NCI-H345 treated with DMSO at 0.1 percent for 48 hours (cell line): ENCODE results near the gene PNMA1.

Source experiments
- DNase-seq: peaks from one replicate; lab custom pipeline; 2025; ENCODE audit not compliant: unreplicated experiment; lab: John Stamatoyannopoulos, UW

Gene PNMA1

DNA sequence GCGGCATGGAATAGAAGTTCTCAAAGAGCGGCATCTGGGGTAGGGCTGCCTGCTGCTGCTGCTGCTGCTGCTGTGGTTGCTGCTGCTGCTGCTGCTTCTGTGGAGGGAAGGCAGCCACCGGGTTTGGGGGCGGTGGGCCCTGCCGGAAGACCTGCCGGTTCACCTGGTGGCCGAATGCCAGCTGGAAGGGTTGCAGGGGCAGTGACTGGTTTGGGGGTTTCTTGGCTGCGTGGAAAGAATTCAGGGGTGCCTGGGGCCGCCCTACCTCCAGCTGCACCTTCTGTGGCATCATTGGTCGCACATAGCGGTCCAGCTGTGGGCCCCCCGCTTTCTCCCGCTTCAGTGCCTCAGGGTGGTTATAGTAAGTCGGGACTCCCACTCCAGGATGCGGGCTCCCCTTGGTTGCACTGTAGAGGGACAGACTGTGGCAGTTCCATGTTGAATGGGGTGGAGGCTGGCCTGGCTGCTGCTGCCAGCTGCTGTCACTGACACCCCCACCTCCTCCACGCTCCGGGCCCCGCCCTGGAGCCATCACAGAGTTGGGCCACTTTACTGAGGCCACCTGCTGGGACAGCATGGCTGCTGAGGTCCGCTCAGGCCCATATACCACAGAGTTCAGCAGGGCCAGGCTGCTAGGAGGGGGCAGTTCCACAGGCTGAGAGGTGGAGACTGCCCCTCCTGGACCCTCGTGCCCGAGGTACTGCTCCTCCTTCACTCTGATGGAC is 25.2 kb upstream of the PNMA1 start:
- DNase-seq = no peak

DNA sequence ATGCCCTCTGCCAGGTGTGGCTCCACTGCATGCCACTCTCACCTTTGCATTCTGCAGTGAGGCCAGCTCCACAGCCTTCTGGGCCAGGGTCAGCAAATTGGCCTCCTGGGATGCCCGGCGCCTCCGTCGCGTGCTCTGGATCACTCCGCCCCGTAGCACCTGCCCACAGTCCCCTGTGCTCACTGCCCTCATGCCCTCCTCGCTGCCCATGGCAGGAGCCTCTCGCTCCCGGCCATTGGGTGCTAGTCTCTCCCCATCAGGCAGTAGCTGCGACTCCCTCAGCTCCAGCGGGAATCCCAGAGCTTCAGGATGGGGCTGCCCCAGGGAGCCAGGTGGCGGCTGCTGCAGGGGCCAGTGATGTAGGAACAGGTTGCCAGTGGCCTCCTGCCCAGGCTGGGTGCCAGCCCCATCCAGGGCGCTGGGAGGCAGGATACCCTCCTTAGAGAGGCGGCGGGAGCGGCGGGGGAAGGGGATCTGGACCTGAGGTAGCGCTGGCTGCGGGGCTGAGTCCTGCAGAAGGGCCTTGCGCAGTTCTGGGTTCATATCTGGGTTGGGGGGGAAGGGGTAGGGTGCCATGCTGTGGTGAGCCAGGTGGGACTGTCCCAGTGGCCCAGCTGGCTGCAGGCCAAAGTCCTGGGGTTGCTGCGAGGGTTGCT is 24.5 kb upstream of the PNMA1 start:
- DNase-seq = no peak

- no peak for DNase-seq
These were observed 22.7 kb upstream of the PNMA1 start for GRCh38 chr14:73736842-73737241.

DNA sequence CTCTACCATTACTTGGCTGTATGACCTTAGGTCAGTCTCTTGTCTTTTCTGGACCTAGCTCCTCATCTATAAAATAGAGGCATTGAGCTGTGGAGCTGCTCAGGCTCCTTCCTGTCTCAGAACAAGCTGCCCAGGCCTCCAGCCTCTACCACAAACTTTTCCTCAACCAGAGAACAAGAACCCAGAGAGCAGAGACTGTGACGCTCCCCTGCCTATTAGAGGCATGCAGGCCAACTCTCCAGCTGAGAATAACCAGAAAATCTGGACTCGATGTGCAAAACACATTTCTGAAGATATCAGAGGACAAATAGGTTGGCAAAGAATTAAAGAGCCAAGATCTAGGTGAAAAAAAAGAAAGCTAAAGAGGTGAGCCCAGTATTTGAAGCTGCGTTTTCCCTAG is 17.8 kb upstream of the PNMA1 start:
- no peak for DNase-seq

DNA sequence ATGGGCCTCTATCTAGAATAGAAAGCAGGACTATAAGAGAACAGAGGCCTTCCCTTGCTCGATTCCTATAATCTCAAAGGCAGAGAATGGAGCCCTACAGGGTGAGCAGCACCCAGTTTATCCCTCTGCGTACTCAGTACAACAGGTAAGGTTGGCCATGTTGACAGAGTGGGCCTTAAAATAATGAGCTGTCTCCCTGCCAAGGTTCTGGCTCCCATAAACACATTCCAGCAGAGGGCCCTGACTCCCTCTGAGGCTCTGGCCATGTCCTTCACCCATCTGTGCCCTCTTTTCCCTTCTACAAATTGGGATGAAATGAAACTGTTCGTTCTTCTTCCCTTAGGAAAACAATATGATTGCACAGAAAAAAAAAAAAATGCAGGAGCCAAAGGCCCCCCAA is 16.9 kb upstream of the PNMA1 start:
- DNase-seq = no peak

DNA sequence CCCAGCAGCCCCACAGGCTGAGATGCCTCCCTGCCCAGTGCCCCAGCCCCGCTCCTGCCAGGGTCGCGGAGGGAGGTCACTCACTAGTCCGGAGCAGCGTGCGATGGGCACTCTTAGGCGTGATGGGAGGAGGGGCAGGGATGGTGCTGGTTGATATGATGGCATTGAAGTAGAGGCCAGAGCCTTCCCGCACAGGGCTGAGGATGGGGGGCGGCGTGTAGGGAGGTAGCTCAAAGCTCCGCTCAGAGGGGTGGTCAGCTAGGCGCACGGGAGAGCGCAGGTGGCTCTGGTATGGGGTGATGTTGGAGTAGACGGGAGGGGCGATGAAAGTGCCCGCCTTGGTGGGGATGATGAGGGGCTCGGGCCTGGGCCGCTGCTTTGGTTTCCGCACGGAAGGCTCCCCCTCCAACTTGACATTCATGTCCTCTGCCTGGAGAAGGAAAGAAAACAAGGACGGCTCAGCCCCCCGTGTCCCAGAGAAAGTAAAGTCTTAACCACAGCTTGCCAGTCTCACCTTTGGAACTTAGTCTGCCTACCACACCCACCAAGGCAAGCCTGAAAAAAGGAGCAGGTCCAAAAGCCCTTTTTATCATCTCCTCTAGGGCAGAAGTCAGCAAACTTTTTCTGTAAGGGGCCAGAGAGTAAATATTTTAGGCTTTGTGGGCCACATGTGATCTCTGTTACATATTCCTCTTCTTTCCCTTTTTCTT is 15.5 kb upstream of the PNMA1 start:
- DNase-seq = no peak

- peak; percentile 30 for DNase-seq
These were observed 14.6 kb upstream of the PNMA1 start for GRCh38 chr14:73728717-73729330.

DNA sequence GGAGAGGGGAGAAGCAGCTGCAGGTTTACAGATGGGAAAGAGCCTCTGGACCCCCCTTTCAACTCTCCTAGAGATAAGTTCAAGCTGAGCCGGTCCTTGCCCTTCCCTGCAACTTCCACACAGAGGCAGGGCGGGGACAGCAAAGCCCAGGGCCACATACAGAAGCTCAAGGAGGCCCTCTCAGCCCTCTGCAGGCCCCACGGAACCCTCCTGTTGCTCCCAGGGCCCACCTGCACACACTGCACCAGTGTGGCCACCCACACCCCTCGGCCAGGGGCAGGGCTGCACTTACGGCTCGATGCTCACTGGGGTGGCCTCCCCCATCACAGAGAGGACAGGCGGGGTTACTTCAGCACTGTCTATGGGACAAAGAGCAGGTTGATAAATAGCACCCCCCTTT is 13.0 kb upstream of the PNMA1 start:
- DNase-seq = no peak

- DNase-seq = no peak
These were observed 12.1 kb upstream of the PNMA1 start for GRCh38 chr14:73726025-73726961.

DNA sequence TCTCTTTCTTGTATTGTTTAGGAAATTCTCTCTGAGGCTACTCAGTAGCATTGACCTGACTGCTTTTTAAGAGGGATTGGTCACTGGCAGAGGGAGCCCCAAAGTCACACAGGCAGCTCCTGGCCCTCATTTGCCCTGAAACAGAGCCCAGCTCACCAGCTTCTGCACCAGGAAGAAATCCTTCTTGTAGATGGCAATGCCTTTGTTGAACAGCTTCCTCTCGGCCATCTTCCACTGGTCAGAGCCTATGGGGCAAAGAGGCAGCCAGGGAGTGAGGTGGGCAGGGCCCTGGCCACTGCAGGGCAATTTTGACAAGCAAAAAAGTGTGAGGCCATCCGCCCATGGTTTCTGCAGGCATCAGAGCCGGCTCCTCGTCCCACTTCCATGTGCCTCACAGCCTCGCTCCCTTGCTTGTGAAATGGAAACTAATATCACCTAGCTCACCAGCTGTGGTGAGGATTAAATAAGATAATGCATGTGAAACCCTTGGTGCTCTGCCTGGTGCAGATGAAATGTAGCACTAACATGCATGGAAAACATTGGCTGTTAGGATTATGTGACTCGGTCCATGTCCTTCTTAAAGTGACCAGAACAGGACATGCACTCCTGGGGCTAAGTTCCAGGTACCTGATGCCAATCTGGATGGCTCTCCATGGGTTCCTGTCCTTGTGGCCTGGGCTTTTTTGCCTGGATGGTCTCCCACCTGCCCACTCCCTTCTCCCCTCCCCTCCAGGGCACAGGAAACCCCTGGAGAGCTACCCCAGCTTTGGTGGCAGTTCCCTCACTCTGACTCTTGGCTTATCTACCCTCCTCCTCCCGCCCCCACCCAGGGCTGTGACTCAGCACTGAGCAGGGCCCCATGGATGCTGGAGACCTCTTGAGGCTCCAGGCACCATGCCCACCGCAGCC is 11.2 kb upstream of the PNMA1 start:
- DNase-seq = no peak

DNA sequence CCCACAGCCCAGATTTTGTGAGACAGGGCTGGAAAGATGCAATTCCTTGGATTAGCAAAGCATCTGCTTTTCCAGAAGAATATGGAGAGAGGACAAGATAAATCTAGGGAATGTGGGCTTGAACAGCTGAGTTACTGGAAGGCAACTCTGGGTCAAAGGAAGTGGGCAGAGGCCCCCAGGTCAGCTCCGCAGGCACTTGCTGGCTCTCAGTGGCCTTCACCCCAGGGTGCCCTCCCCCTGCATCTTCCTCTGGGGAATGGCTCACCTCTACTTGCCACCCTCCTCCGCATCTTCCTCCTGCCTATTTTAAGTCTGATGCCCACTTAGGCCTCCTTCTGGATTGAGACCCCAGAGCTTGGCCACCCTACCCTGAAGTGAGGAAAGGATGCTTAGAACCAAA is 10.5 kb upstream of the PNMA1 start:
- no peak for DNase-seq

DNA sequence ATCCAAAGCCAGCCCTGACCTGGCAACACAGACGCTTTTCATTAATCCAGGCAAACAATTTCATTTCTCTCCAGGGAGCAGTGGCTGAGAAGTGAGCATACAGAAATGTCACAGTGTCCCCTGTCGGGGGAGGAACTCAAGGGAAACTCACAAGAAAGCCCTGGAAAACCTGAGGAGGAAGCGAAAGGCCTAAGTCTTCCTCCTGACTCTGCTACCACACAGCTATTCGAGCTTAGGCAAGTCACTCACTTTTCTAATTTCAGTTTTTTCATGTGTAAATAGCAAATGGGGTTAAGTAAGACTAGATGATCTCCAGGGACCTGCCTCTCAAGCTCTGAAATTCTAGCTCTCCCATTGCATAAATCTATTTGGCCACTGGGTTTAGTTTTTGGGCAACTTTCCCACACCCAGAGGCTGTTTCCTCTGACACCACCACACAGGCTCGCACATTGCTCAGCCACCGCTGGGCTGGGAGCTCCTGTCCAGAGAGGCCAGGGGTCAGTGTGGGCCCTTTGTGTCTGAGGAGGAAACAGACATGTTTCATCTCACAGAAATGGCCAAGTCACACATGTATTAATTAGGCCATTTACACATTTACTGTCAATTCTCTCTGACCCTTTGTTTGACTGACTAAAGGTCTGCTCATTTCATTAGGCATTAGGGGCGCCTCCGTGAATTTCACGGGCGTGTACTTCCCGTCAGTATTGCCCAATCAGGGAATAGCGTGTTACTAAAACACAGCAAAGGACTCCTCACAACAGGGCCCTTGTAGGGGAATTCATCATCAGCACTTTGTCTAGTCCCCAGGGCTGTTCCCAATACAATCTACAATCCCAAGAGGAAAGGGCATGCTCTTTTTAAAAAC is 9.8 kb upstream of the PNMA1 start:
- DNase-seq = no peak

DNA sequence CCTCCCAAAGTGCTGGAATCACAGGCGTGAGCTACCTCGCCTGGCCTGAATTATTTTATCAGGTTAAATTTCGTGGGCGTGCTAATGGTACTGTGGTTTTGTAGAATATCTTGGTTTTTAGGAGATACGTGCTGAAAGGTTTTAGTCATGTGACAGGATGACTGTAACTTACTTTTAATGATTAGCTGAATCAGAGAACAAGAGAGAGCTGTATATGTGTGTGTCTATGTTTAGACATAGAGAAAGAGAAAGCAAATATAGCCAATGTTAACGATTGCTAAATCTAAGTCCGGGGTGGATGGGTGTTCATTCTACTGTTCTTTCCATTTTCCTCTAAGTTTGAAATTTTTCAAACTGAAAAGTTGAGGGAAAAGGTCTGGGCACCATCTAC is 9.2 kb upstream of the PNMA1 start:
- DNase-seq = no peak

DNA sequence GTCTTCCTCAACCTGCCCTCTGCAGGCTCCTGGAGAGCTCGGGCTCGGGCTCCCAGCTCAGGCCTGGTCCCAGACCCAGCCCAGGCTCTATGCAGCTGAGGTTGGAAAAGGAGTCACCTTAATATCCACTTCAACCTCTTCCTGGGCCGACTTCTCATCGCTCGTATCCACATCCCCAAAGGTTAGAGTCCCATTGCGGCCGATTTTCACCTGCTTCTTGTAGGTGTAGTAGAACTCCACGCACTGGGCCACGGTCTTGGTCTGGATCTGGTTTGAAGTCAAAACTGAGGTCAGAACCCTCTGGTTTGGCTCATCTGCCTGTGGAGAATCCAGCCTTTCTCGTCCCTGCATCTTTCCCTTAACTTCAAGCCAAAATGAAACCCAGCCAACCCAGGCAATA is 8.4 kb upstream of the PNMA1 start:
- no peak for DNase-seq

DNA sequence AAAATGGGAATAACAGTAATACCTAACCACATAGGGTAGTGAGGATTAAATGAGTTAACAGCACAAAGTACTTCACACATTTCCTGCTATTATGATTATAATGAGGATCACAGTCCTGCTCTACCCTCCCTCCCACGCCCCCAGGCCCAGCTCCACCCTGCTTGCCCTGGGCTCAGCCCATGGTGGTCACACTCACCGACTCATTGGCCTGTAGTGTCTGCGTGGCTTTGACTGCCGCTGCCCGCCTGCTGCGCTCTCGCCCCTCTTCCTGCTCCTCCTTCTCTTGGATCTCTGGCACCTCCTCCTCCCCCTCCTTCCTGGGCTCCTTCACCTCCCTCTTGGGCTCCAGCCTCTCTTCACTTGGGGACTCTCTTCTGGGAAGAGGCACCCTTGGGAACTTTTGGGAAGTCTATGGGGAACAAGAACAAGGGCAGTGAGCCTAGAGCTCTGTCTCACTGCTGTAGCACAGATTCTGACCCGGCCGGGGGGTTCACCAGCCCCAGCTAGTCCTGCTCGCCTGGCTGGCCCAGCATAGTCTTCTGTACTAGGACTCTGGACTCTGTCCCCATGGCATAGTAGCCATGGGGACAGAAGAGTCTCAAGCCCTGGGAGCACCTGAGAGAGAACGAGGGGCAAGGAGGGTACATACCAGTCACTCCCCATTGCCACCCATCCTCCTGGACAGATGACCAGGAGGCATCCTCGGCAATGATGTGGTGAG is 7.1 kb upstream of the PNMA1 start:
- DNase-seq = no peak

- DNase-seq = no peak
These were observed 6.5 kb upstream of the PNMA1 start for GRCh38 chr14:73720636-73721035.

DNA sequence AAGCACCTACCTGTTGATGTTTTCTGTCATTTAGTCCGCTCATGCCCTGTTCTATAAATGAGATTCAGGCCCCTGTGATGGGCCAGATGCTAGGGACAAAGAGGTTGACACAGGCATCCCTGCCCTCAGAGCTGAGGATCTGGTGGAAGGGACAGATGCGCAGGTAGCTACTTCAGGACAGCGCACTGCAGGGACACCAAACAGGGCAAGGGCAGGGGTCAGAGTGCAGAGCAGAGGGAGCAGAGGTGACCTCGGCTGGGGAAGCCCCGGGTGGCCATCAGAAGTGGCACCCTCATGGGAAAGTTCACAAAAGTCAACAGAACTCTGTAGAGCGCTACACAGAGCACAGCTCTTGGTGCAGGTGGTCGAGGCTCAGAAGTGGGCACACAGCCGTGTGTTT is 5.6 kb upstream of the PNMA1 start:
- DNase-seq = no peak

- no peak for DNase-seq
These were observed 5.2 kb upstream of the PNMA1 start for GRCh38 chr14:73719361-73719760.
